Measurements from ENCODE around the gene CREB3. TPM values are rescaled to one million over a fixed set of nuclear protein-coding genes. Genes with fewer than 3 reads are reported as not detected.

The CREB3 gene
- total RNA-seq, 4 donors from 2014 or later: 17.8 to 39.6 (median 26.2) TPM

DNA sequence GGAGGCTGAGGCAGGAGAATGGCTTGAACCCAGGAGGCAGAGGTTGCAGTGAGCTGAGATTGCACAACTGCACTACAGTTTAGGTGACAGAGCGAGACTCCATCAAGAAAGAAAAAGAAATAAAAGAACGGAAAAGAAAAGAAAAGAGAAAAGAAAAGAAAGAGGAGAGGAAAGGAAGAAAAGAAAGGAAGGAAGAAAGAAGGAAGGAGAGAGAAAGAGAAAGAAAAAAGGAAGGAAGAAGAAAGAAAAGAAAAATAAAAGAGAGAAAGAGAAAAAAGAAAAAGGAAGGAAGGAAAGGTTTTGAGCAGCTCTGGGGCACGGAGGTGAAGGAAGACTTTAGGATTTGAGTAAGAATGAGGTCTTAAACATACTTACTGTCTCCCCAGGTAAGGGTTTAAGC is 18.9 kb upstream of the CREB3 start:
- no peaks in the 10 kb centered on the region for H3K27me3 ChIP-seq
- TF ChIP-seq, protein P1, sequence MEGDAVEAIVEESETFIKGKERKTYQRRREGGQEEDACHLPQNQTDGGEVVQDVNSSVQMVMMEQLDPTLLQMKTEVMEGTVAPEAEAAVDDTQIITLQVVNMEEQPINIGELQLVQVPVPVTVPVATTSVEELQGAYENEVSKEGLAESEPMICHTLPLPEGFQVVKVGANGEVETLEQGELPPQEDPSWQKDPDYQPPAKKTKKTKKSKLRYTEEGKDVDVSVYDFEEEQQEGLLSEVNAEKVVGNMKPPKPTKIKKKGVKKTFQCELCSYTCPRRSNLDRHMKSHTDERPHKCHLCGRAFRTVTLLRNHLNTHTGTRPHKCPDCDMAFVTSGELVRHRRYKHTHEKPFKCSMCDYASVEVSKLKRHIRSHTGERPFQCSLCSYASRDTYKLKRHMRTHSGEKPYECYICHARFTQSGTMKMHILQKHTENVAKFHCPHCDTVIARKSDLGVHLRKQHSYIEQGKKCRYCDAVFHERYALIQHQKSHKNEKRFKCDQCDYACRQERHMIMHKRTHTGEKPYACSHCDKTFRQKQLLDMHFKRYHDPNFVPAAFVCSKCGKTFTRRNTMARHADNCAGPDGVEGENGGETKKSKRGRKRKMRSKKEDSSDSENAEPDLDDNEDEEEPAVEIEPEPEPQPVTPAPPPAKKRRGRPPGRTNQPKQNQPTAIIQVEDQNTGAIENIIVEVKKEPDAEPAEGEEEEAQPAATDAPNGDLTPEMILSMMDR (IDR thresholded peaks at IDR 0.05 in 4 of 5, conservative IDR thresholded peaks at IDR 0.05 in 1 of 5): no peak
- no peak for TF ChIP-seq POLR2A (IDR thresholded peaks at IDR 0.05)
- no peak overlapping the region for H3K27ac ChIP-seq
- ATAC-seq (no peak), DNase-seq (no peak)
- no peaks in the 10 kb centered on the region for H3K9me3 ChIP-seq
- in situ Hi-C loops (cut with MboI; ENCODE audit: low sequenced_read_pairs in 4 of 4) (no loop called here), intact Hi-C loops (cut with DNase I; ENCODE audit: low total_unique reads) (no loop called here)
- no peaks in the 10 kb centered on the region for H3K4me1 ChIP-seq
- H3K36me3 ChIP-seq: peaks cover 4 to 95% of the 10 kb centered on the region in 2 donors
- no peak overlapping the region for H3K4me3 ChIP-seq

DNA sequence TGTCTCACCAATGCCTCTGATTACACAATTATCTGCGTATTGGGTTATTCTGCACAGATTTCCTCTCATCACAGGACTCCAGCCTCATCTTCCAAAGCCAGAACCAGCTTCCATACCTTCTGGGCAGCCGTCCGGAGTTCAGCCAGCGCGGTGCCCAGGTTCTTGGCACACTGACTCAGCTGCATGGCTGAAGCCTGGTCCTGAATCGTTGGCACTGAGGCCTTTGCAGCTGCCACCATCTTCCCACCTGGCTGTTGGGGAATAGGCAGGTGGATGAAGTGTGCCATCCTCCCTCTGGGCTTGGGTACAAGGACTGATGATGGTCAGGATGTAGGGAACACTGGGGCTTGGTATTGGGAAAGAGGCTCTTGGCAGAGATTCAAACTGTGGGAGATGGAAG is 18.3 kb upstream of the CREB3 start:
- no peak overlapping the region for H3K27ac ChIP-seq
- no peaks in the 10 kb centered on the region for H3K27me3 ChIP-seq
- TF ChIP-seq, protein P1 (IDR thresholded peaks at IDR 0.05 in 4 of 5, conservative IDR thresholded peaks at IDR 0.05 in 1 of 5): no peak
- no peak for TF ChIP-seq POLR2A (IDR thresholded peaks at IDR 0.05)
- in situ Hi-C loops (cut with MboI; ENCODE audit: low sequenced_read_pairs in 4 of 4): no loop called here
- H3K36me3 ChIP-seq: peaks cover 4 to 95% of the 10 kb centered on the region in 2 donors
- no peak overlapping the region for H3K4me3 ChIP-seq
- no peaks in the 10 kb centered on the region for H3K9me3 ChIP-seq
- ATAC-seq (no peak), DNase-seq (no peak)
- intact Hi-C loops (cut with DNase I; ENCODE audit: low total_unique reads): no loop called here
- H3K4me1 ChIP-seq: no peaks in the 10 kb centered on the region

DNA sequence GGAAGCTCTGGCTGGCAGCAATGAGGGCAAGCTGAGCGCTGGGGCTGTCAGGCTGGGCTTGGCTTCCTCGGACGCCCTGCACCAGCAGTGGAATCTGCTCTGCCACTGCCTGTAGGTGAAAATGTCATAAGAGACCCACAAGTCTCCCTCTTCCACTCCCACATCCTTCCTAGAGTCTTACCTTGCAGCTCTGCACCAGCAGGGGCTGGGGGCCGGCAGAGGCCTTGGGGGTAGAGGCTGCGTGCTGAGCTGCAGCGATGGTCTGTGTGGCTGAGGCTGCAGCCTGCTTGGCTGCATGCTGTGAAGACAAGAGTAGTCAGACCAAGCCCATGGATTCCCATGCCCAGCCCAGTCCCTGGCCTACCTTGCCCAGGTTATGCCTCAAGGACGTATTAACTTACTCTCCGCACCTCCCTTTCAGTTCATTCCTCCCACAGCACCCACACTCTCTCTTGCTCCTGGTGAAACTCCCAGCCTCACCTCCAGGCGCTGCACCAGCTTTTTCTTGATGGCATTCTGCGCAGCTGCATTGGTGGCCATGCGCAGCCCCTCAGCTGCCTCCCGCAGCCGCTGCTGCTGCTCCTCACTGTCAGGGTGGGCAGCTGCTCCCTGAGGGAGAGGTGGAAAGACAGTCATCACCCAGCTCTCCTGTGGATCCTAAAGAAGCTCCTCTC is 17.8 kb upstream of the CREB3 start:
- no peak overlapping the region for H3K4me3 ChIP-seq
- in situ Hi-C loops (cut with MboI; ENCODE audit: low sequenced_read_pairs in 4 of 4): no loop called here

DNA sequence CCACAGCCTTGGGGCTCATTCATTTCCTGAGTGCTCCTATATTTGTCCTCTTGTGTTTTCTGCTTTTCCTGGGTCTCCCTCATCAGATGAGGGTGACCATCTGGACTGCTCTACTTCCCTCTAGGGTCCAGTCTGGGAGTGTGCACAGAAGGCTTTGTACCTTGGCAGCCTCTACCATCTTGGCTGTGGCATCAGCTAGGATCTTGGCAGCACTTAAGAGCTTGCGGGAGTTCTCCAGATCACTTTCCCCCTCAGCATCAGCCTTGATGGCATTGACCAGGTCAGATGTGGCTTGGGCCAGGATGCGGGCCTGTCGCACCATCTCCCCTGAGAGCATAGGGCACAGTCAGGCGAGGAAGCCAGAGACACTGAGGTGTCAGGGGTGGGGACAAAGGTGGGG is 16.2 kb upstream of the CREB3 start:
- H3K27ac ChIP-seq: no peak overlapping the region
- peaks cover 8 to 100% of the 10 kb centered on the region in 2 donors for H3K36me3 ChIP-seq
- H3K27me3 ChIP-seq: no peaks in the 10 kb centered on the region
- no peaks in the 10 kb centered on the region for H3K4me1 ChIP-seq
- no peaks in the 10 kb centered on the region for H3K9me3 ChIP-seq
- TF ChIP-seq, protein P1 (IDR thresholded peaks at IDR 0.05 in 4 of 5, conservative IDR thresholded peaks at IDR 0.05 in 1 of 5): no peak
- TF ChIP-seq POLR2A (IDR thresholded peaks at IDR 0.05): no peak
- ATAC-seq (peak; percentile 53 to 75), DNase-seq (no peak)
- in situ Hi-C loops (cut with MboI; ENCODE audit: low sequenced_read_pairs in 4 of 4) (no loop called here), intact Hi-C loops (cut with DNase I; ENCODE audit: low total_unique reads) (no loop called here)
- H3K4me3 ChIP-seq: no peak overlapping the region

More for the DNA sequence above, 17.8 kb upstream of the CREB3 start:
- TF ChIP-seq POLR2A (IDR thresholded peaks at IDR 0.05): no peak
- TF ChIP-seq, protein P1 (IDR thresholded peaks at IDR 0.05 in 4 of 5, conservative IDR thresholded peaks at IDR 0.05 in 1 of 5): no peak
- no peak for DNase-seq
- peaks cover 4 to 96% of the 10 kb centered on the region in 2 donors for H3K36me3 ChIP-seq
- no peaks in the 10 kb centered on the region for H3K9me3 ChIP-seq
- intact Hi-C loops (cut with DNase I; ENCODE audit: low total_unique reads): no loop called here
- H3K4me1 ChIP-seq: no peaks in the 10 kb centered on the region
- H3K27ac ChIP-seq: peak overlapping the region in 1 of 4 donors; percentile 18
- ATAC-seq: no peak
- no peaks in the 10 kb centered on the region for H3K27me3 ChIP-seq
